ENCODE results near the gene XCL1. TPM values are rescaled to one million over a fixed set of nuclear protein-coding genes. Genes with fewer than 3 reads are reported as not detected.
"Not testable (repeated sequence)": the region's sequence is repeated elsewhere in the genome, so short reads cannot be mapped to it uniquely, and the experiment has no call there.

XCL1 gene, protein sequence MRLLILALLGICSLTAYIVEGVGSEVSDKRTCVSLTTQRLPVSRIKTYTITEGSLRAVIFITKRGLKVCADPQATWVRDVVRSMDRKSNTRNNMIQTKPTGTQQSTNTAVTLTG
- total RNA-seq, result not detected

DNA sequence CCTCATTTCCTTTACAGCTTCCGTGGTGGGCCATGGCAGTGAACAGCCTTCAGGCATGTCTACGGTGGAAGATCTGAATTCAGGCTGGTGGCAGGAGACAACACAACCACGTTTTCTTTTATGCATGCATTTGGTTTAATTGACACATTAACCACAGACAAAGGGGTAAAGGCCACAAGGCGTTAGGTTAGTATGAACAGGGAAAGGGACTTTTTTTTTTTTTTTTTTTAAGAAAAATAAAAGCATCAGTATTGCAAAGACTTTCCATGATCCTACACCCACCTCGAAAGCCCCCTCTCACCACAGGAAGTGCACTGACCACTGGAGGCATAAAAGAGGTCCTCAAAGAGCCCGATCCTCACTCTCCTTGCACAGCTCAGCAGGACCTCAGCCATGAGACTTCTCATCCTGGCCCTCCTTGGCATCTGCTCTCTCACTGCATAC, at the start of gene XCL1:
Gene XCL1, plus strand, starts transcription at position 361 of the 444 bp plus-strand sequence. Its CDS starts 33 bp downstream, at position 394.
- DNase-seq, result not testable (repeated sequence)

DNA sequence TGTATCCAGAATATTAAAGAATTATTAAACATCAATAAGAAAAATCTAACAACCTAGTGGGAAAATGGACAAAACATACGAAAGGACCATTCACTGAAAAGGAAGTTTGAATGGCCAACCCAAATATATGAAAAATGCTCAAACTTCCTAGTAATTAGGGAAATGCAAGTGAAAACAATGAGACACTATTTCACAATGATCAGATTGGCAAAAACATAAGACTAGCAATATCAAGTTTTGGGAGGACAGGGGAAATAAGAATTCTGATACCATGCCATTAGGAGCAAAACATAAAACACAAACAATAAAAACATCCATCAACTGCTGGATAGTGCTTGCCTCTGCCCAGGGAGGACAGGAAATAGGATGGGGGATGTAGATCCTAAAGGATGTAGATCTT, 46.9 kb upstream of the XCL1 start:
- no peak for DNase-seq

DNA sequence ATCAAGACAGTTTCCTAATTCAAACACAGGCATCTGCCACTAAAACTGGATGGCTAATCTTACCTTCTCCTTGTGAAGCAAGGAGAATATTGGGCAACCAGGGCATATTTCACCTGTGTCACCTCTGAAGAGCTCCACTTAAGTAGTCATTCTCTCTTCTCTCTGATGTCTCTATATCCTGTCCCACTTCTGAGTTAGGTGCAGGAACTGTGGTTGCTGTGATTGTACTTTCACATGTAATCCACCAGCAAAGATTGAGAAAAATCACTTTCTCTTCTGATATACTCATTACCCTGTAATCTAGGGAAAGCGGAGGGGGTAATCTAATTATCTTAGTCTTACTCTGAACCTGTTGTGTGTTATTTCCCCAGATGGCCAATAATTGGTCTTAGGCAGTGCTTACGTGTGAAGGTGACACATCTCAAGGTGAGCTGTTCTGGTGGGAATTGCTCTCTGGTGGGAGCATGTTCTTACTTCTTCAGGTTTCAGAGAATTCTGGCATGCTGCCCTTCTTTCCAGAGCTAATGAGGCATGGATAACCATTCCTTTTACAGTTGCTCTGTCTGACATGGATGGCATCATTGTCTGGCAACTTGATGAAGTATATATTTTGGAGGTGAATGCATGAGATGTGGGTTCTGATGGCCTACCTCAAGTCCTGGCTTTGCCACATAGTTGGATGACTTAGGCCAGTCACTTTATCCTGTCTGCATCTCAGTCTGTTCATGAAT, 44.6 kb upstream of the XCL1 start:
- no peak for DNase-seq

DNA sequence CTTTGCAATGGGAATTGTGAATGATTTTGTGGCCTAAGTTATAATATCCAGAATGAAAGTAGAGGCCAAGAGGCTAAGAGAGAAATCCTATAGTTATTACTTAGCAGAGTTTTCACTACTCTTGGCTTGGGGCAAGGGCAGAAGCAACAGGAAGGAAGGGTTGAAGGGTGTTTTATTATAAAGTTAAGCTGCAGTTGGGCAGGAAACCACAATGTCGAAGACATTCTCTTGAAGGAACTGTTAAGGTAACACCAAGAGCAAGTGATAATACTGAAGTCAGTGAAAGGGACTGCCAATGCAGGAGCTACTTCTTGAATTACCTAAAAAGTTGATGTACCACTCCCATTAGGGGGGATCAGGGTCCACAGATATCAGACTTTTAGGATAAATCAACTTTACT, 40.9 kb upstream of the XCL1 start:
- peak; percentile 7 for DNase-seq

DNA sequence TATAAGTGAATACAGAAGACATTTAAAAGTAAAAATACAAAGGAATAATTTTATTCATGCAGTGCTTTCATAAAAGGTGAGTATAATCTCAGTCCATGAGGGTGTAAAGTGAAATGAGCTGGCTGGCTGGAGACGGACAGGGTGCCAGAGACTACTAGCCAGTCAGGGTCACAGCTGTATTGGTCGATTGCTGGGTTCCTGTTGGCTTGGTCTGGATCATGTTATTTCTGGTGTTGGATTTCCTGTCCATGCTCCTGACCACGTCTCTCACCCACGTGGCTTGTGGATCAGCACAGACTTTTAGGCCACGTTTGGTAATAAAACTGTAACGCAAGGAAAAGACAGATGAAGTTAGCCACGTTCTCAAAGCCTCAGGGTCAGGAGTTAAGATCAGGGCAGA, 35.6 kb upstream of the XCL1 start:
- not testable (repeated sequence) for DNase-seq

DNA sequence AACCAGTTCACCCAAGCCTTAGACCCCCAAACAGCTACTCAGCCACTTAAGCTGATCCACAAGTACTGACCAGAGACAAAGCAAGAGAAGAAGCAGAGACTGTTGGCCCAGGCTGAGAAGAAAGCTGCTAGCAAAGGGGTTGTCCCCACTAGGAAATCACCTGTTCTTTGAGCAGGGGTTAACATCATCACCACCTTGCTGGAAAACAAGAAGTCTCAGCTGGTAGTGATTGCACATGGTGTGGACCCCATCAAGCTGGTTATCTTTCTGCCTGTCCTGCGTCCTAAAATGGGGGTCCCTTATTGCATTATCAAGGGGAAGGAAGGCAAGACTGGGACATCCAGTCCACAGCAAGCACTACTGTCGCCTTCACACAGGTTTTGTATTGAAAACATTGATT, 33.4 kb upstream of the XCL1 start:
- not testable (repeated sequence) for DNase-seq

DNA sequence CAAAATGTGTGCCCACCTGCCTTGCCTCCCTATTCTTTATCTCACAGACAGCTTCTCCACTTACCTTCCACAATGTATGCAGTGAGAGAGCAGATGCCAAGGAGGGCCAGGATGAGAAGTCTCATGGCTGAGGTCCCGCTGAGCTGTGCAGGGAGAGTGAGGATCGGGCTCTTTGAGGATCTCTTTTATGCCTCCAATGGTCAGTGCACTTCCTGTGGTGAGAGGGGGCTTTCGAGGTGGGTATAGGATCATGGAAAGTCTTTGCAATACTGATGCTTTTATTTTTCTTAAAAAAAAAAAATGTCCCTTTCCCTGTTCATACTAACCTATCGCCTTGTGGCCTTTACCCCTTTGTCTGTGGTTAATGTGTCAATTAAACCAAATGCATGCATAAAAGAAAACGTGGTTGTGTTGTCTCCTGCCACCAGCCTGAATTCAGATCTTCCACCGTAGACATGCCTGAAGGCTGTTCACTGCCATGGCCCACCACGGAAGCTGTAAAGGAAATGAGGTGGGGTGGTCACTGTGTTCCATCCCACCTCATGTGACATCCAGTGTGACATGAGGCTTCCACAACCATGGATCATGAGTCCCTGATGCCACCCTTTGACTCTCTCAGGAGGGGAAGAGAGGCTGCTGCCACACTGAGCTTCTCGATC, 32.4 kb upstream of the XCL1 start, which contains the start of gene XCL2:
Gene XCL2, minus strand, starts transcription at position 158 of the 659 bp plus-strand sequence. Its CDS starts 33 bp downstream, at position 125.
- DNase-seq, result not testable (repeated sequence)

DNA sequence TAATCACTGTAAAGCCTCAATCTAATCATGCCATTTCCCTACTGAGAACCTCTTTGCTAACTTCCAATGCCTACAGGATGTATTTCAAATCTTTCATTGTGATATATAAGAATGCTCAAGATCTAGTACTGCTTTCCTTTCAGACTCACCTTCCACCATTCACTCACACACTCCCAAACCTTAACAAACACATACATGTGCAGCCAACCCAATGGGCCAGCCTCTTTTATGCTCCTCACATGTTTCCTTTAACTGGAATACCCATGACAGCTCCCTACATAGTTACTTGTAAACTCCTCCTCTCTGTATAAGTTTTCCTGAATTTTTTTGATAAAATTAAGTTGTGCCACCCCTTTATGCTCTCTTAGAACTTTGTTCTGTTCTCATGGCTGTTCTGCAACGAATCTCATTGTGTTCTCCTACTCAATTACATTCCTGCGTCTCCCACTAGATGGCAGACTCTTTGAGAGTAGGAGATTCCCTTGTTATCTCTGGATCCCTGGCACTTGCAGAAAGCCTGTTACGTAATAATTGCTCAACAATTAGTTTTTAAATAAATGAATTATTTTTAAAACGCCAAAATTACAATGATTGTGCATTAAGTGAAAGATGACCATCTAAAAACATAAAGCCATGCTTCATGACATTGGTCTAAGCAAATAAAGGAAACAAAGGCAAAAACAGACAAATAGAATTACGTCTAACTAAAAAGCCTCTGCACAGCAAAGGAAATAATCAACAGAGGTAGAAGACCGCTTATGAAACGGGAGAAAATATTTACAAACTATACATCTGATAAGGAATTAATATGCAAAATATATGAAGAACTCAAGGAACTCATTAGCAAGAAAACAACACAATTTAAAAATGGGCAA, 30.5 kb upstream of the XCL1 start:
- not testable (repeated sequence) for DNase-seq

DNA sequence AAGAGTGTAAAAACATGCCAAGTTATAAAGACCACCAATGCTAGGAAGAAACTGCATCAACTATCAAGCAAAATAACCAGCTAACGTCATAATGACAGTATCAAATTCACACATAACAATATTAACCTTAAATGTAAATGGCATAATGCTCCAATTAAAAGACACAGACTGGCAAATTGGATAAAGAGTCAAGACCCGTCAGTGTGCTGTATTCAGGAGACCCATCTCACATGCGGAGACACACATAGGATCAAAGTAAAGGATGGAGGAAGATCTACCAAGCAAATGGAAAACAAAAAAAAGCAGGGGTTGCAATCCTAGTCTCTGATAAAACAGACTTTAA, 29.9 kb upstream of the XCL1 start:
- not testable (repeated sequence) for DNase-seq

DNA sequence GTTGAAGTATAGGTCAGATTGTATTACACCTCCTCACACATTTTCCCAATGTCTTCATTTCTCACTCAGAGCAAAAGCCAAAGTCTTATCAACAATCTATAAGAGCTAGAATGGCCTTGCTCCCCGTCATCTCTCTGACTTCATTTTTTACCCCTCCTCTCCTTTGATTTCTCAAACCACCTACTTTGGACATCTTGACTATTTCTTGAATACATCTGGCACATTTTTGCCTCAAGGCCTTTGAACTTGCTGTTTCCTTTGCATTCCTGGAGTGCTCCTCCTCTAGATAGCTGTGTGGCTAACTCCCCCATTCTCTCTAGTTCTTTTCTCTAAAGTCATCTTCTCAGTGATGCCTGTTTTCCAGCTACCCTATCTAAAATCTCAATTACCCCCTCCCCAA, 25.4 kb upstream of the XCL1 start:
- DNase-seq, result no peak

DNA sequence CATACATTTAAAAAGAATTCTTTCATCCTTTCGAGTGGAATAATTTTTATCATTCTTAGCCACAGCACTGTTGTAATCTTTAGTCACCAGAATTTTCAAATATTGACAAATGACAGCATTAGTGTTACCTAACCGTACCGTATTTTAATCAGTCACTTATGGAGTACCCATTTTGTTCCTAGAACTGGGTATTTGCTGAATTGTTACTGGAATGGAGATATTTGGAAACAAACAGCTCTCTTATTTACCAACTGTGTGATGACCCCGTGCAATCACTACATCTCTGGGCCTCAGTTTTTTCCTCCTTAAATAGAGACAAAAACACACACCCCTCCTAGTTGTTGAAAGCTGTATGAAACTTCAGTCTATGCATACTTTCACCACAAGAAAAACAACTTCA, 24.7 kb upstream of the XCL1 start:
- DNase-seq, result no peak

DNA sequence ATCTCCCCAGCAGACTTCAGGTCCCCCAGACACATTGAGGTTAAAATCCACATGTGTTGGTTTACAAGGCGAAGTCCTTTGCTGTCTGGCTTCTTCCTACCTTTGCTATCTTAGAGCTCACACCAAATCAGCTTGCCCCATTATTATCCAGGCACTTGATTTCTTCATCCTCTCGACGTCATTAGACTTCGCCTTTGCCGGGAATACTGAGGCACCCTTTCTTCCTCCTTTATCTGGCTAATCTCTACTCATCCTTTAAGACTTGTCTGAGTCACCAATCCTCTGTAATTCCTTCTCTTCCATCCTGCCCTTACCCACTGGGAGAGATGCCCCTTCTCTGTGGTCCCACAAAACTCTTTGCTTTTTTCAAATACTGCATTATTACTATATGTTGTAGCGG, 23.4 kb upstream of the XCL1 start:
- no peak for DNase-seq

DNA sequence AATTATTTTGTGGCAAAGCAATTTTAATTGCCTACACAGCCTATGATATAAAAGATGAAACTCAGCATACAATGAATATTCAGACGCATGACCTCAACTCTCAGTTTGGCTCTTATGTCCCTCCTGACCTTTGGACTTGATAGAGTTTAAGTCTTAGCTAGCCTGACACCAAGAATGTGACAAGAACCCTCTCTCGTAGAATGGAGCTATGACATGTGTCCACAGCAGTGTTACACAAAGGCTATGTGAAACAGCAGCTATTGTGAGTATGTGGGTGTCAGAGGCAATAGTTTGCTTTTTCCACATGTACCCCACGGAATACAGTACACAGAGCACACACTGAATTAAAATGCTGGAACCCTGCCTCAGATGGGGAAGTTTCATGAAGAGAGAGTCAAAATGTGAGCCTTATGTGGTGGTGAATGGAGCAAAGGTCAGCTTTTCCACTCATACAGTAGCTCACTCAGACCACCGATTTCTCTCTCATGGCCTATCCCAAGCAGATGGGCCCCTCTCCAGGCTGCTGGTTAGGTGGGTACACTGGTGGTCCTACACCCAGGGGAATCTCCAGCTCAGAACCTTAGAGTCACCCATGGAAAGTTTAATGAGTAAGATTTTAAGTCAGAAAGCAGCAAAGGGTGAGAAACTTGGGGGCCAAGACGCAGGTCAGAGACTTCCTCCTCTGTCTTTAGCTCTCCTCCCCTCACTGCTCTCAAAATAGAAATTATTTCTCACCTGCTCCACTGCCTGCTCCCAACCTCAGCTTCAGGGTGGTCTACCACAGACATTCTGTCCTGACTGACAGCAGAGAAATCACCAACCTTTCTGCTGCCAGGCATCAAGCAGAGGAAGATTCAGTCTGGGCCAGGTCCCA, 22.5 kb upstream of the XCL1 start:
- DNase-seq, result no peak

DNA sequence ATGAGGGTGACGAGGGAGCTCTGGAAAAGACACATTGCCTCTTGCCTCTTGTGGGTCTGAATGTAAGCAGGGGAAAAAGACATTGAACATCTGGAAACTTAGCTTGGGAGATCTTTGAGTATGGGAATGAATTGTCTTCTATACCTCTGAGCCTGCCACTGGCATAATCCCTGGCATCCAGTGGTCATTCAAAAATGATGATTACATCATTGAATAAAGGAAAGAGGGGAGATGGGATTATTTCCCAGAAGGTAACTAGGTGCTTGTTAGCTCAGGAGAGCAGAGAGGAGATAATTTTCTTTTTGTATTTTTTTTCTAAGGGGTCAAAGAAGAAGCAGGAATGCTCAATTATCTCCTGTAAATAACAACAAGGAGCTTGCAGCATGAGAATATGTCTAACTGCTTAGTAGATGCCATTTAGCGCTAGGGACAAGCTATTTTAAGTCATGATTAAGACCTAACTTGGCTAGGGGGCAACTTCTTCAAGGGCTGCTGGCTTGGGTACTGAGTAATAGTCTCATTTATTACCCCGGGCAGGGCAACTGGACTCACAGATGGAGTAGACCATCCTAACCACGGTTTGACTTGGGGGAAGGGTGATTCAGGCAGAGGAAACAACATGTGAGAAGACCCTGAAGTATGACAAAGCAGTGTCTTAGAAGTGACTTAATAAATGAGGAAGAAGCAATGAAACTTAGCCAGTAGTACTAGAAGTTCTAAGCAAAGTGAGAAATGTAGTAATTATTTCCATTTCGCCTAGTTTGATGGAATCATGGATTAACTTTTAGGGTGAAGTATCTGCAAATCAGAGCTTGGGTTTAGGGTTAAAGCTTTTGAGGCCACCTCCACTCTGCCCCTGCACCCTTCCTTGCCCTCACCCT, 21.6 kb upstream of the XCL1 start:
- no peak for DNase-seq

DNA sequence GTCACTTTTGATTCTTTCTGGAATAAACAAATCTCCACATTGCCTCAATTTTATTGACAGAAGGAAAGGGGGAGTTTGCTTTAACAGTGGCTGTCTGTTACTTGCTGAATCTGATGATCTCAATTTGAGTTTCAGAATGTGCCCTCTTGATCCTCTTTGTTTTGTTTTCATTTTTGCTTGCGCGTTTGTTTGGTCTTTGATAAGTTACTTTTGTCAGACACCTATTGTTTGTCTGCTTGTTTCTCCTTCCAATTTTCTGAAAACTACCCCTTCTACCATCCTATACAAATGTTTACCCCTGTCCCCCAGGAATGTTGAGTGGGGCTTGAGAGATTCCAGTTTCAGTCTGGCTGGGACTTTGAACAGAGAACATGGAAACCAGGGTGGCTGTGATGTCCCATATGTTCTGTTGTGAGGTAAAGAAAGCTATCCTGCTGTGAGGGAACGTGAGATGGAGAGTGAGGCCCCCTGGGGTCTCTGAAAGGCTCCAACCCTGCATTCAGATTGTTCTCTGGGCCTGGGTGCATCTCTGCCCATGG, 20.8 kb upstream of the XCL1 start:
- DNase-seq, result no peak

DNA sequence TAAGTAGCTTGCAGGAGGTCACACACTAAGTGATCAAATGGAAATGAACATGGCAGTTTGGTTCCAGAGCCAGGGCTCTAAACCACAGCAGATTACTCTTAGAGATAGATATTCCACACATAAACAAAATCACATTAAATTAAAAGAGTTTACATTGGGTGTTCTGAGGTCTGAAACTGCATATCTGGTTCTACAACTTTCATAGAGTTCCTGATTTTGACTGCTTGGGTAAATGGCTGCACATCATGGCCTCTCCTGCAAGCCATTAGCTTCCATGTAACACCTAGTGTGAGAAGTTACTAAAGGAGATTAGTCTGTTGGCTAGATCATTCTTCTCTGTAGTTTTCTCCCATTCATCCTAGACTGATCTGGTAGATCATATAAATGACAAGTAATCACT, 19.8 kb upstream of the XCL1 start:
- DNase-seq, result no peak

DNA sequence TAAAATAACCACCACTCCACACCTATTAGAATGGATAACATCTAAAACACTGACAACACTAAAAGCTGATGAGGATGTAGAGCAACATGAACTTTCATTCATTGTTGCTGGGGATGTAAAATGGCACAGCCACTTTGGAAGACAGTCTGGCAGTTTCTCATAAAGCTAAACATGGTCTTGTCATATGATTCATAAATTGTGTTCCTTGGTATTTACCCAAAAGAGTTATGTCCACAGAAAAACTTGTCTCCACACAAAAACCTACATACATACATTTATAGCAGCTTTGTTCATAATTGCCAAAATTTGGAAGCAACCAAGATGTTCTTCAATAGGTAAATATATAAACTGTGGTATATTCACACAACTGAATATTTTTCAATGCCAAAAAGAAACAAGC, 16.0 kb upstream of the XCL1 start:
- DNase-seq, result no peak

DNA sequence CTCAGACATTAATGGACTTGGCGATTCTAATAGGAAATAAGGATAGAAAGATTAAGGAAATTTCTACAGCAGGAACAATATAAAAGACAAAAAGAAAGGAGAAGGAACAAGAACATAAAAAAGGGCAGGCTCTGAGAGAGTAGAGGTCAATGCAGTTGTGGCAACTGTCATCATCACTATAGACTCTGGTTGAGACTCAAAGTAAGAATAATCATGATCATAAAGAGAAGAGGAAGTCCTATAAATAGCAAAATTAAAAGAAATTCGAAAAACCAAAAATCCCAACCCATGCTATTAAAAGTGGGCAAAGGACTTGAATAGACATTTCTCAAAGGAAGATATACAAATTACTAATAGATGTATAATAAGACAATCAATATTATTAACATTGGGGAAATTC, 14.4 kb upstream of the XCL1 start:
- no peak for DNase-seq

DNA sequence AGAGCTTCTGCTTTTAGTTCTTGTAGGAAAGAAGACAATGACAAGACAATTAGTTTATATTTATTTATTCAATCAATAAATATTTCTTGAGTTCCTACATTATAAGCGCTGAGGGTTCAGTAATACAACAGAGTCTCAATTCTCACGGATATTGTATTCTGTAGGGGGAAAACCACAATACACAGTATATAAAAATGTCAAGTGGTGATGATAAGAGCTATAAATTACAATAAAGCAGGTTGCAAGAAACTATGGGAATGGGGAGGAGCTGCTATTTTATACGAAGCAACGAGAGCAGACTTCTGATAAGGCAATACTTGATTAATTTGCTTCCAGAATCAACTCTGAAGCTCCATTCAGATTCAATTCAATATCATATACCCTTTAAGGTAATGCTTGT, 10.6 kb upstream of the XCL1 start:
- no peak for DNase-seq

DNA sequence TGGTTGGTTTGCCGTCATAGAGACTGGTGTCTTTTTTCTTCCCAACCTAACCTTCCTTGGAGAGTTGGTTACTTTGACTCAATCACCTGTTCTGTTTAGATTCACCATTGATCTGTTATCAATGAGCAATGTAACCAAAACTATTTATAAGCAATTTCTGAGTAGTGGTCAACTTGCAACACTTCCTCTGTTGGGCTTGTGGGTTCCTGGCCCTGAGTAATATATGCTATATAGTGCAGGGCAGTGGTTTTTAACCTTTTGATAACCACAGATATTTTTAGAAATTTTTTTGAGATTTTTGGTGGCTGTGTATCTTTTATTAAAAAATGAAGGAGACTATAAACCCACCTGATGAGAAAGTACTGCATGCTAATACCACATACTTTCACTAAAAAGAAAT, 9.4 kb upstream of the XCL1 start:
- DNase-seq, result no peak

DNA sequence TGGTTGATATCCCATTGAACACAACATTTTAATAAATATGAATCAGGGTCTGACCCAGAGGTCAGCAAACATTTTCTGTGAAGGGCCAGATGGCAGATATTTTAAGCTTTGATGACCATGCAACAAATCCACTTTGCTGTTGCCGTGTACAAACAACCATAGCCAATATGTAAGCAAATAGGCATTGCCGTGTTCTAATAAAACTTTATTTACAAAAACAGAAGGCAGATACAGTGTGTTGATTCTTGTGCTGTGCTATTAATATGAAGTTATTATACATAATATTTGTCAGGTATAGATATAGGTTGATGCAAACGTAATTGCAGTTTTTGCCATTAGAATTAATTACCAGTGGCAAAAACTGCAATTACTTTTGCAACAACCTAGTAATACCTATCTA, 8.8 kb upstream of the XCL1 start:
- no peak for DNase-seq

Measured in effector CD4-positive, alpha-beta T cell (primary cell).